Fibroblast of pulmonary artery (primary cell): ENCODE results near the gene LTA4H.

Source experiments
- DNase-seq: peaks from one replicate; pipeline ENCODE4 v3.0.0-alpha.2; 2010; ENCODE audit warnings: low read depth
- H3K4me3 ChIP-seq: replicated peaks from 2 replicates; pipeline ENCODE4 v1.5.1; 2011; ENCODE audit warnings: low read depth, mild to moderate bottlenecking, control low read depth, low read length, moderate library complexity
- CTCF ChIP-seq: IDR thresholded peaks from 2 replicates; pipeline ENCODE4 v1.5.1; 2011; ENCODE audit warnings: mild to moderate bottlenecking, control low read depth, low read length, inconsistent platforms; ENCODE audit errors: missing control alignments

LTA4H gene

DNA sequence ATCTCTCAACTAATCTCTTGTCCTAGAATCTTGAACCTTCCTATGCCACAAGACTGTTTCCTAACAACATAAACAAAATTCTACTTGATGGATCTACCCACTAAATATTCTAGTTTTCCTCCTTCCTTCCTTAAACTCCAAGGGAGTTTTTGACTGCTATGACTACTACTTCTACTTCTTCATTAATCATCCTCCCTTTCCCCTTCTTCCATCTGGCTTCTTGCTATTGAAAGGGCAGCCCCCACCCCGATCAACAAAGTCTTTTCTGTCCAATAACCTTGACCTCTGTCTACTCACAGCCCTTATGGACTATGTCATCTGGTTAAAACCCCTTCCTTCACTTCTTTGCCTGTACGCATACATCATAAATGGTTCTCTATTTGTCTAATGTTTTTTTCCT is 5.6 kb downstream of the LTA4H start:
- DNase-seq, result no peak
- no peak for TF ChIP-seq CTCF
- H3K4me3 ChIP-seq, result no peak overlapping the region

GRCh38 chr12:96028538-96028937 is 6.8 kb downstream of the LTA4H start:
- no peak for TF ChIP-seq CTCF
- no peak for DNase-seq

DNA sequence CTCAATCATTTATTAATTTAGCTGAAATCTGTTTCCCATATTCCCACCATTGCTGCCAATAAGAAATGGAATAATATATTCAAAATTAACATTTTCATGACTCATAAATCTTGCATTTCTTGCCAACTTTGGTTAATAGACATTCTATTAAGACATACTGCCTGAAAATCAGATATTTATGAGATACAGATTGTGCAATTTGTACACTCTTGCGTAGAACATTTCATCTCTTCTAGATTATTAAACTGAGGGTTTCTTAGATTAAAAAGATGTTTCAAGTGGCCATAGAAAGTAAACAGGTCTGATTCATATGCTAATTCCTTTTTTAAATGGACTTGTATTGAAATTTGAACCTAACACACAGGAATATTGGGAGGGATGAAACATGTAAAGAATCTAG is 9.1 kb downstream of the LTA4H start:
- TF ChIP-seq CTCF, result no peak
- DNase-seq, result peak; percentile 20
- H3K4me3 ChIP-seq, result no peak overlapping the region

More at GRCh38 chr12:96028538-96028937, 6.8 kb downstream of the LTA4H start:
- H3K4me3 ChIP-seq, result no peak overlapping the region

GRCh38 chr12:96025518-96025917 is 9.9 kb downstream of the LTA4H start:
- no peak for TF ChIP-seq CTCF

DNA sequence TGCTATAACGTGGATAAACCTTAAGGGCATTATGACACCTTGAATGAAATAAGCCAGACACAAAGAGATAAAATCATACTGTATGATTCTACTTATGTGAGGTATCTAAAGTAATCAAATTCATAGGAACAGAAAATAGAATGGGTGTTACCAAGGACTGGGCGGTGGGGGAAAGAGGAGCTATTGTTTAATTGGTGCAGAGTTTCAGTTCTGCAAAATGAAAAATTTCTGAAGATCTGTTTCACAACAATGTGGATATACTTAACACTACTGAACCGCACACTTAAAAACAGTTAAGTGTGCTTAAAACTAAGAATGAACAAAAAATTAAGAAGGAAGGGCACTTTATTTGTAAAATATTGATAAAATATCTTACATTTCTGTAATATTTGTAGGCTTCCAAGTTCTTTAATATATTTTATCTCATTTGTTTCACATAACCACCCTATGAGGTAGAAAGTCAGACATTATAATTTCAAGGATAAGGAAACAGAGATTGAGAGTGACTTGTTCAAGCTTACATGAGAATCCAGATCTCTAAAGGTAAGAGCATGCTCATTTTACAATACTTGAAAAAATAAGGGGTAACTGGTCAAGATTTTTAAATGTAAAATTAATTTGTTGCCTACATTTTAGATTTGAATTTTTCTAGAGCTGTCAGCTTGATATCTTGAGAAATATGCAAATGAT is 14.9 kb downstream of the LTA4H start:
- no peak overlapping the region for H3K4me3 ChIP-seq
- DNase-seq, result no peak
- TF ChIP-seq CTCF, result no peak

More at GRCh38 chr12:96025518-96025917, 9.9 kb downstream of the LTA4H start:
- H3K4me3 ChIP-seq, result no peak overlapping the region
- DNase-seq, result no peak

DNA sequence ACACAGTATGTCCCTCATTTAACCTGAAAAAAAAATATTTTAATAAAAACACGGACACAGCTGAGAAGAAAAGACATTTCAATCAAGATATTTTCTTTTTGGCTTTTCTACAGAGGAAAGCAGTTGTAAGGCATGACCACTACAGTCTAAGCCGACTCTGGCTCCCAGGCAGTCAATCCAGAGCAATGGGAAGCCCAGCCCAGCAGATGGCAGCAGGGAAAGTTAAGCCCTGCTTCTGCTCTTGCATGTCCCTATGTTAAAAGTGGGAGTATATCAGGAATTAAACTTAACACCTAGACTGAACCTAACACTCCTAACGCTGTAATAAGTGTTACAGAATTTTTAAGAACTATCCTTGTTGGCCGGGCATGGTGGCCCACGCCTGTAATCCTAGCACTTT is 19.7 kb downstream of the LTA4H start:
- H3K4me3 ChIP-seq, result no peak overlapping the region
- DNase-seq, result peak; percentile 47
- peak; percentile 52 for TF ChIP-seq CTCF
